Endothelial cell of umbilical vein (primary cell): ENCODE data around the gene ARL3.

ENCODE experiments used
- EZH2 ChIP-seq: IDR thresholded peaks from 2 replicates; pipeline ENCODE4 v1.6.1; 2012; ENCODE audit warnings: borderline replicate concordance, low read depth, mild to moderate bottlenecking, moderate library complexity, low read length, inconsistent platforms; ENCODE audit not compliant: severe bottlenecking
- MYC ChIP-seq: IDR thresholded peaks from one replicate; pipeline ENCODE4 v1.6.1; 2011; ENCODE audit warnings: mild to moderate bottlenecking, low read depth, low read length
- POLR2A ChIP-seq: IDR thresholded peaks from 2 replicates; pipeline ENCODE4 v1.6.1; 2012; ENCODE audit warnings: low read depth, mild to moderate bottlenecking, control low read depth, low read length
- POLR2AphosphoS5 ChIP-seq: IDR thresholded peaks from 2 replicates; pipeline ENCODE4 v1.6.1; 2012; ENCODE audit warnings: low read depth, mild to moderate bottlenecking, control low read depth, low read length, moderate library complexity; ENCODE audit not compliant: insufficient read depth
- TF ChIP-seq, protein P1 (sequence below), 2 donors: IDR thresholded peaks; 1 replicate in 1 of 2; 2 replicates in 1 of 2; pipeline ENCODE4 v1.5.1; 2011; ENCODE audit warnings: low read length in 2 of 2, mild to moderate bottlenecking in 2 of 2, moderate library complexity in 2 of 2, control low read depth in 1 of 2, inconsistent platforms in 1 of 2, low read depth in 1 of 2; ENCODE audit not compliant: insufficient read depth in 1 of 2; ENCODE audit errors: extremely low read depth in 1 of 2
- TF ChIP-seq, protein P2 (sequence below): IDR thresholded peaks from 2 replicates; pipeline ENCODE4 v1.6.1; 2011; ENCODE audit not compliant: insufficient read depth, insufficient read length

DNA sequence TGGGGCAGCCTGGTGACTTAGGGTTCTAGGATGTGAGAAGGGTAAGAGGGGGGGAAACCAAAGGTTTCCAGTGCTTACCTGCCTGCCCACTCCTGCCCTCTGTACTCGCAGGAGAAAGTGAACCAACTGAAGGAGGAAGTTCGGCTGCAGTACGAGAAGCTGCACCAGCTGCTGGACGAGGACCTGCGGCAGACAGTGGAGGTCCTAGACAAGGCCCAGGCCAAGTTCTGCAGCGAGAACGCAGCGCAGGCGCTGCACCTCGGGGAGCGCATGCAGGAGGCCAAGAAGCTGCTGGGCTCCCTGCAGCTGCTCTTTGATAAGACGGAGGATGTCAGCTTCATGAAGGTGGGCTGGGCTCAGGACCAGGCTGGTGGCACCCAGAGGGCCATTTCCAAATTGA, 59.2 kb downstream of the ARL3 start:
- TF ChIP-seq, protein P1, sequence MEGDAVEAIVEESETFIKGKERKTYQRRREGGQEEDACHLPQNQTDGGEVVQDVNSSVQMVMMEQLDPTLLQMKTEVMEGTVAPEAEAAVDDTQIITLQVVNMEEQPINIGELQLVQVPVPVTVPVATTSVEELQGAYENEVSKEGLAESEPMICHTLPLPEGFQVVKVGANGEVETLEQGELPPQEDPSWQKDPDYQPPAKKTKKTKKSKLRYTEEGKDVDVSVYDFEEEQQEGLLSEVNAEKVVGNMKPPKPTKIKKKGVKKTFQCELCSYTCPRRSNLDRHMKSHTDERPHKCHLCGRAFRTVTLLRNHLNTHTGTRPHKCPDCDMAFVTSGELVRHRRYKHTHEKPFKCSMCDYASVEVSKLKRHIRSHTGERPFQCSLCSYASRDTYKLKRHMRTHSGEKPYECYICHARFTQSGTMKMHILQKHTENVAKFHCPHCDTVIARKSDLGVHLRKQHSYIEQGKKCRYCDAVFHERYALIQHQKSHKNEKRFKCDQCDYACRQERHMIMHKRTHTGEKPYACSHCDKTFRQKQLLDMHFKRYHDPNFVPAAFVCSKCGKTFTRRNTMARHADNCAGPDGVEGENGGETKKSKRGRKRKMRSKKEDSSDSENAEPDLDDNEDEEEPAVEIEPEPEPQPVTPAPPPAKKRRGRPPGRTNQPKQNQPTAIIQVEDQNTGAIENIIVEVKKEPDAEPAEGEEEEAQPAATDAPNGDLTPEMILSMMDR (IDR thresholded peaks at IDR 0.05; ENCODE audit: extremely low read depth in 1 of 2, insufficient read depth in 1 of 2, low read depth in 1 of 2, low read length in 2 of 2): no peak
- TF ChIP-seq EZH2 (no peak), POLR2A (no peak), POLR2AphosphoS5 (no peak), MYC (no peak)
- TF ChIP-seq, protein P2, sequence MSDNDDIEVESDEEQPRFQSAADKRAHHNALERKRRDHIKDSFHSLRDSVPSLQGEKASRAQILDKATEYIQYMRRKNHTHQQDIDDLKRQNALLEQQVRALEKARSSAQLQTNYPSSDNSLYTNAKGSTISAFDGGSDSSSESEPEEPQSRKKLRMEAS: no peak
